Retinal pigment epithelial cell (primary cell): ENCODE data around the gene DNAAF1.

Source experiments
- DNase-seq: peaks from one replicate; pipeline ENCODE4 v3.0.0-alpha.2; 2010; ENCODE audit warnings: low read depth
- H3K4me3 ChIP-seq: 2 replicates; pipeline ENCODE4 v1.5.1; 2011; ENCODE audit warnings: mild to moderate bottlenecking, low read length, control low read depth, moderate library complexity
- TF ChIP-seq, protein P1 (sequence below): conservative IDR thresholded peaks from 2 replicates; pipeline ENCODE4 v1.5.1; 2011; ENCODE audit warnings: low read depth, low read length, control low read depth, inconsistent platforms

The DNAAF1 gene

GRCh38 chr16:84124257-84125073 lies 20.6 kb upstream of the DNAAF1 start:
- no peak for DNase-seq
- H3K4me3 ChIP-seq, result no peak overlapping the region
- TF ChIP-seq, protein P1, sequence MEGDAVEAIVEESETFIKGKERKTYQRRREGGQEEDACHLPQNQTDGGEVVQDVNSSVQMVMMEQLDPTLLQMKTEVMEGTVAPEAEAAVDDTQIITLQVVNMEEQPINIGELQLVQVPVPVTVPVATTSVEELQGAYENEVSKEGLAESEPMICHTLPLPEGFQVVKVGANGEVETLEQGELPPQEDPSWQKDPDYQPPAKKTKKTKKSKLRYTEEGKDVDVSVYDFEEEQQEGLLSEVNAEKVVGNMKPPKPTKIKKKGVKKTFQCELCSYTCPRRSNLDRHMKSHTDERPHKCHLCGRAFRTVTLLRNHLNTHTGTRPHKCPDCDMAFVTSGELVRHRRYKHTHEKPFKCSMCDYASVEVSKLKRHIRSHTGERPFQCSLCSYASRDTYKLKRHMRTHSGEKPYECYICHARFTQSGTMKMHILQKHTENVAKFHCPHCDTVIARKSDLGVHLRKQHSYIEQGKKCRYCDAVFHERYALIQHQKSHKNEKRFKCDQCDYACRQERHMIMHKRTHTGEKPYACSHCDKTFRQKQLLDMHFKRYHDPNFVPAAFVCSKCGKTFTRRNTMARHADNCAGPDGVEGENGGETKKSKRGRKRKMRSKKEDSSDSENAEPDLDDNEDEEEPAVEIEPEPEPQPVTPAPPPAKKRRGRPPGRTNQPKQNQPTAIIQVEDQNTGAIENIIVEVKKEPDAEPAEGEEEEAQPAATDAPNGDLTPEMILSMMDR, result no peak

DNA sequence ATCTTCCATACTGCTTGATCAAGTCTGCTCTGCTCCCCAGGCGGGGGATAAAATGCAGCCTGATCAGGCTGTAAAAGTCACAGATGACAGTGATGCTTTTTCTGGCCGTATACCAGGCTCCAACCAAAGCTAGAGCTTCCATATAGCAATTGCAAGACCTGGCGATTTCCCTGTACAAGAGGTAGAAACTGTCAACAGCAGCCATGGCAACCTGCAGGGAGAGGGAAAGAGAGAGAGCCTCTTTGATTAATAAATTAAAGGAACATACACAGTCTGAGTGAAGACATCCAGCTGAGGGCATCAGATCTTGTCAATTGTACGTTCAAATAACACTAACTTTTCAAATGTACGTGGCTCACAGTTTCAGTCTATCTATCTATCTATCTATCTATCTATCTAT lies 14.0 kb upstream of the DNAAF1 start:
- DNase-seq, result no peak

DNA sequence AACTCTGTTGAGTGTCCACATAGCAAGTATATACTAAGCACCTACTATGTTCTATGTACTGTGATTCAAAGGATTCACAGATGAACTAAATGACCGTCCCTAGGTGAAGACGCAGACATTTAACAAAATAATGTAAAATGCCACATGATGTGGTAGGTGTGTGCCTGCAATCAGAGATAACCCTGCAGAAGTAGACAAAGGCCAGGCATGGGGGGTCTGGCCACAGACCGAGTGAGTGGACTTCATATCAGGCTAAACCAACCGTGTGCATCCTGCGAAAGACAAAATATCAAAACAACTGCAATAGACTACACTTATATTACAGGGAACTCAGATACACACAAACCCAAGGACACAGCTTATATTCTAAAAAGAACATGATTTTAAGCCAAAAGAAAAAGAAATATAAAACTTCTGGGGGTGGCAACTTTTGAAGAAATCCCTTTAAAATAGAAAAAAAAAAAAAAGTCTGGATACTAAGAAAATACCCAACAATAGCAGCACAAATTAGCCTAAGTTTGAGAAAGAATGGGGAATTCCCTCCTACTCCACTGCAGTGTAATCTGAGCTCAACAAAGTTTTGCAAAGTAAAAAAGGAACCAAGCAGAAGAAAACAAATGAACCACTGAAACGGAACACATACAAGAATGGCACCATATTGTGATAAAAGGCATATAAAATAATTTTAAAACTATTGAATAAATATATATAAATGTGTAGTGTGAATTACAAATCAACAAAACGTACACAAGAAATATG lies 12.4 kb upstream of the DNAAF1 start:
- no peak for DNase-seq
- TF ChIP-seq, protein P1, result no peak
- H3K4me3 ChIP-seq, result no peak overlapping the region

More for the DNA sequence above, 14.0 kb upstream of the DNAAF1 start:
- no peak overlapping the region for H3K4me3 ChIP-seq
- TF ChIP-seq, protein P1, result no peak

DNA sequence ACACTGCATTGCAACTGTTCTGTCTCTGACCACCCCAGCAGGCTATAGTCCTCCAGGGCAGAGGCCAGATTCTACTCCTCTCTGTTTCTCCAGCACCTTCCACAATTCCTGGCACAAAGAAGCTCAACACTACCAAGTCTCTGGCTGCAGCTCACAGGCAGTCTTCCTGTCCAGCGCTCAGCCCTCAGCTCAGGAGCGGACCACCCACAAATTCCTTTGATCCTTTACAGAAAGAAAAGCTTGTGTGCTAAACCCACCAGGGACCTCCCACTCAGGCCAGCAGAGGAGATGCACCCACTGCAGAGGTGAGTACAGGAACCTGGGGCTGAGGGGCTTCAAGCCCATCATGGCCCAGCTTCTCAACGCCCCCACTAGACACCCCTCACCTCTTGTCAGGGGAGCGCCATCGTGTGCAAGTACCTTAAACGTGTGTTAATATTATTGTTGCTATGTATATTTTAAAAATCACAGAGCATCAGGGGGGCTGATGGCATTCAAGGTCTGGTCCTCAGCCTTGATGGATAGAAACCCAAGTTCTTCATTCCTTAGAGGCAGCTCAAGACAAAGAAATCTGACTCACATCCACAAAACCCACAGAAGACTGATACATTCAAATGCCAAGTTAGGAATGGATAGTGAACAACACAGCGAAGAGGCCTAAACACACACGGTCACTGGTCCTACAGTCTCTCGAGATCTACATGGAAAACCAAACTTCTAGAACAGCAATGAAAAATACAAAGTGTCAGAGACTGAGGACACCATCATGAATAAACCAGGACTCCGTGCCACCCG lies 8.6 kb upstream of the DNAAF1 start:
- no peak overlapping the region for H3K4me3 ChIP-seq
- TF ChIP-seq, protein P1, result no peak
- no peak for DNase-seq

GRCh38 chr16:84137287-84137686 lies 7.8 kb upstream of the DNAAF1 start:
- TF ChIP-seq, protein P1, result no peak
- H3K4me3 ChIP-seq, result no peak overlapping the region
- no peak for DNase-seq

GRCh38 chr16:84137769-84138357 lies 7.2 kb upstream of the DNAAF1 start:
- DNase-seq, result no peak

More at GRCh38 chr16:84137769-84138357, 7.2 kb upstream of the DNAAF1 start:
- TF ChIP-seq, protein P1, result no peak
- H3K4me3 ChIP-seq, result no peak overlapping the region
